ENCODE measurements around the gene WNT9A.
"Not testable (repeated sequence)": the region's sequence is repeated elsewhere in the genome, so short reads cannot be mapped to it uniquely, and the experiment has no call there.

DNA sequence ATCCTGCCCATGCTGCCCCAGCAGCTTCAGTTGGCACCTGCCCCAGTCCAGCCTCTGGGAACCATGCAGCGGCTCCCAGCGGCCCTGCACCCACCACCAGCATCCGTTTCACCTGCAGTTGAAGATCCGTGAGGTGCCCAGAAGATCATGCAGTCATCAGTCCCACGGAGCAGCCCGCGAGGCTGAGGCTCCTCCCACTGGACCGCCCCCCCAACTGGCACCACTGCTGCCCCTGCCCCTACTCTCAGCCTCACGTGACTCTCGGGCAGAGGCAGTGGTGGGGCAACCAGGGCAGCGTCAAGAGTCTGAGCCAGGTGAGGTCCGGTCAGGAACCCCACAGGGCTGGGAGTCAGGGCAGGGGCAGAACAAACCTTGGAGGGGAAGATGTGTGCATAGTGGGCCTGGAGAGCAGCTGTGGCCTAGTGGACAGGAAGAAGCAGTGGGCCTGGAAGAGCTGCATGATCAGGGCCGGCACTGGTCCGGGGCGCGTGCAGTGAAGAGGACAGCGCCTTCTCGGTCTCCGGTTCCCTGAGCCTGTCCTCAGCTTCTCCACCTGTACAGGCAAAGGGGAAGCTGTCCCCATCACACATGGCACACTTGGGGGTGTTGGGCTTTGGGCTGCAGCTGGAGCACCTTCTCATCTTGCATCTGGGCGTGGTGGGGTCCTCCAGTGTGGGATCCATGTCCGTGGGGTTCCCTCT, 28.0 kb upstream of the WNT9A start:
- TF ChIP-seq, protein P1, sequence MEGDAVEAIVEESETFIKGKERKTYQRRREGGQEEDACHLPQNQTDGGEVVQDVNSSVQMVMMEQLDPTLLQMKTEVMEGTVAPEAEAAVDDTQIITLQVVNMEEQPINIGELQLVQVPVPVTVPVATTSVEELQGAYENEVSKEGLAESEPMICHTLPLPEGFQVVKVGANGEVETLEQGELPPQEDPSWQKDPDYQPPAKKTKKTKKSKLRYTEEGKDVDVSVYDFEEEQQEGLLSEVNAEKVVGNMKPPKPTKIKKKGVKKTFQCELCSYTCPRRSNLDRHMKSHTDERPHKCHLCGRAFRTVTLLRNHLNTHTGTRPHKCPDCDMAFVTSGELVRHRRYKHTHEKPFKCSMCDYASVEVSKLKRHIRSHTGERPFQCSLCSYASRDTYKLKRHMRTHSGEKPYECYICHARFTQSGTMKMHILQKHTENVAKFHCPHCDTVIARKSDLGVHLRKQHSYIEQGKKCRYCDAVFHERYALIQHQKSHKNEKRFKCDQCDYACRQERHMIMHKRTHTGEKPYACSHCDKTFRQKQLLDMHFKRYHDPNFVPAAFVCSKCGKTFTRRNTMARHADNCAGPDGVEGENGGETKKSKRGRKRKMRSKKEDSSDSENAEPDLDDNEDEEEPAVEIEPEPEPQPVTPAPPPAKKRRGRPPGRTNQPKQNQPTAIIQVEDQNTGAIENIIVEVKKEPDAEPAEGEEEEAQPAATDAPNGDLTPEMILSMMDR (IDR thresholded peaks at IDR 0.05) = not testable (repeated sequence)
- TF ChIP-seq POLR2A (IDR thresholded peaks at IDR 0.05) = not testable (repeated sequence)

Data from lower leg skin (tissue), 3 donors.